AG04450 (cell line): ENCODE data around the gene UBE2L3. TPM values are rescaled to one million over a fixed set of nuclear protein-coding genes. Genes with fewer than 3 reads are reported as not detected.
"Not testable (repeated sequence)": the region's sequence is repeated elsewhere in the genome, so short reads cannot be mapped to it uniquely, and the experiment has no call there.

ENCODE experiments used
- CTCF ChIA-PET: fragments of 300-600, 350-600 bp; formaldehyde crosslinking; extraction: SDS; loops from one replicate; lab custom pipeline; 2022; ENCODE audit warnings: antibody characterized with exemption, inconsistent platforms; lab: Charles Lee
- POLR2A ChIA-PET: fragments of 350-600 bp; formaldehyde crosslinking; extraction: SDS; loops from one replicate; lab custom pipeline; 2021; ENCODE audit warnings: antibody characterized with exemption, inconsistent platforms; lab: Yijun Ruan, JAX
- DNase-seq: peaks from one replicate; pipeline ENCODE4 v3.0.0-alpha.2; 2011; ENCODE audit warnings: low read depth, low spot score
- H3K27ac ChIP-seq: one replicate; pipeline ENCODE4 v1.5.1; 2012; ENCODE audit warnings: low read depth, low read length, control low read depth
- H3K27me3 ChIP-seq: one replicate; pipeline ENCODE4 v1.6.0; 2012; ENCODE audit warnings: low read length; ENCODE audit not compliant: control insufficient read depth, insufficient read depth
- H3K4me3 ChIP-seq: 2 replicates; pipeline ENCODE4 v1.5.1; 2011; ENCODE audit warnings: mild to moderate bottlenecking, low read depth, low read length, control low read depth
- H3K9me3 ChIP-seq: 2 replicates; pipeline ENCODE4 v1.5.1; 2012; ENCODE audit warnings: low read length; ENCODE audit not compliant: control insufficient read depth, insufficient read depth
- CTCF ChIP-seq: IDR thresholded peaks from 2 replicates; pipeline ENCODE4 v1.5.1; 2011; ENCODE audit warnings: low read depth, low read length, control low read depth, inconsistent platforms
- polyA minus RNA-seq: library from RNA; depleted of rRNA, polyadenylated mRNA; stranded (reverse); fragments of >200 nt; gene quantifications from 2 replicates; pipeline ENCODE4 v1.2.3, GENCODE V29; 2011; rRNA and poly(A)+ RNA removed
- polyA plus RNA-seq: library from polyadenylated mRNA; depleted of rRNA; stranded (reverse); fragments of >200 nt; gene quantifications from 2 replicates; pipeline ENCODE4 v1.2.3, GENCODE V29; 2011; rRNA removed

The UBE2L3 gene
- polyA plus RNA-seq, result 72.7 and 77.2 TPM in 2 replicates
- polyA minus RNA-seq, result 47.8 and 51.0 TPM in 2 replicates

- POLR2A ChIA-PET, result no interaction called here
- peak; percentile 33 for DNase-seq
- H3K9me3 ChIP-seq, result no peaks in the 10 kb centered on the region; the same call in 1 of the 2 replicates
- peak within 1 kb of the TSS; percentile 65 for H3K27ac ChIP-seq
- CTCF ChIA-PET, result interaction anchor here (1.2 kb wide), 1 partner anchor 382 kb away, joined by 3 read pairs; no protein-coding TSS in a partner anchor
- no peaks in the 10 kb centered on the region for H3K27me3 ChIP-seq
- TF ChIP-seq CTCF, result no peak
- peak within 1 kb of the TSS; percentile 87 for H3K4me3 ChIP-seq
Measured at GRCh38 chr22:21567456-21568346, at the start of gene UBE2L3. Gene UBE2L3 (plus strand): TSS chr22:21567714. CDS start chr22:21567745, 31 bp downstream.

GRCh38 chr22:21526705-21527500 lies 40.6 kb upstream of the UBE2L3 start:
- H3K4me3 ChIP-seq, DNase-seq, H3K27ac ChIP-seq, H3K9me3 ChIP-seq, POLR2A ChIA-PET, CTCF ChIA-PET, H3K27me3 ChIP-seq: not testable (repeated sequence)

GRCh38 chr22:21531525-21531924 lies 36.0 kb upstream of the UBE2L3 start:
- H3K9me3 ChIP-seq, H3K27ac ChIP-seq, CTCF ChIA-PET, H3K27me3 ChIP-seq, H3K4me3 ChIP-seq, DNase-seq, POLR2A ChIA-PET: not testable (repeated sequence)

- H3K9me3 ChIP-seq, CTCF ChIA-PET, DNase-seq, POLR2A ChIA-PET, H3K4me3 ChIP-seq, H3K27ac ChIP-seq, H3K27me3 ChIP-seq: not testable (repeated sequence)
Measured at GRCh38 chr22:21532863-21533648, 34.5 kb upstream of the UBE2L3 start.

GRCh38 chr22:21539862-21540261 lies 27.7 kb upstream of the UBE2L3 start:
- DNase-seq, POLR2A ChIA-PET, CTCF ChIA-PET: not testable (repeated sequence)

GRCh38 chr22:21544432-21545322 lies 22.8 kb upstream of the UBE2L3 start:
- H3K27ac ChIP-seq, H3K4me3 ChIP-seq, POLR2A ChIA-PET, H3K9me3 ChIP-seq, H3K27me3 ChIP-seq, CTCF ChIA-PET, DNase-seq: not testable (repeated sequence)

More at GRCh38 chr22:21539862-21540261, 27.7 kb upstream of the UBE2L3 start:
- not testable (repeated sequence) for H3K27ac ChIP-seq, H3K4me3 ChIP-seq, H3K9me3 ChIP-seq, H3K27me3 ChIP-seq

GRCh38 chr22:21549558-21549957 lies 18.0 kb upstream of the UBE2L3 start:
- H3K4me3 ChIP-seq, H3K27me3 ChIP-seq, DNase-seq, POLR2A ChIA-PET, CTCF ChIA-PET, H3K9me3 ChIP-seq, H3K27ac ChIP-seq: not testable (repeated sequence)

- POLR2A ChIA-PET, H3K4me3 ChIP-seq, H3K27ac ChIP-seq, H3K27me3 ChIP-seq, CTCF ChIA-PET, DNase-seq, H3K9me3 ChIP-seq: not testable (repeated sequence)
Measured at GRCh38 chr22:21550008-21550677, 17.4 kb upstream of the UBE2L3 start.

GRCh38 chr22:21550678-21551047 lies 16.9 kb upstream of the UBE2L3 start:
- H3K9me3 ChIP-seq, H3K27ac ChIP-seq, DNase-seq, H3K27me3 ChIP-seq, H3K4me3 ChIP-seq, CTCF ChIA-PET, POLR2A ChIA-PET: not testable (repeated sequence)
